GM19023 (cell line): Measurements from ENCODE around the gene KCTD10.

Experiments
- ATAC-seq: cut with Tn5 transposase; IDR thresholded peaks from one replicate; pipeline ENCODE4 v1.9.1; 2021; ENCODE audit warnings: mild to moderate bottlenecking, moderate library complexity; ENCODE audit not compliant: unreplicated experiment

KCTD10 gene

DNA sequence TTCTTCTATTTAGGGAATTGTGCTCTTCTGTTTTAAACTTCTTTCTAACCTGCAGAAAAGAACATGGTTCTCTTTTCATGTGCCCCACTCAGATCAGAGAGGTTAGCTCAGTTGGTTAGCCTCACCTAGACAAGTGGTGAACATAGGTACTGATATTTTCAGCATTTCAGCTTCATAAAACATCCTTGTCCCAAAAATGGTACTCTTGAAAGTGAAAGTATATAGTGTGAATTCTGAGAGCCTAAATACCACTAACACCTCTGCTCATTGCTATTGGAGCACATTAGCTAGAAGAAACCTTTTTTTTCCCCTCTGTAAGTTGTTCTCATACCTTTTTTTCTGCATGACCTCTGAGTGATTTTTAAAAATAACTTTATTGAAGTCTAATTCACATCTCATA lies 17.9 kb upstream of the KCTD10 start:
- no peak for ATAC-seq

DNA sequence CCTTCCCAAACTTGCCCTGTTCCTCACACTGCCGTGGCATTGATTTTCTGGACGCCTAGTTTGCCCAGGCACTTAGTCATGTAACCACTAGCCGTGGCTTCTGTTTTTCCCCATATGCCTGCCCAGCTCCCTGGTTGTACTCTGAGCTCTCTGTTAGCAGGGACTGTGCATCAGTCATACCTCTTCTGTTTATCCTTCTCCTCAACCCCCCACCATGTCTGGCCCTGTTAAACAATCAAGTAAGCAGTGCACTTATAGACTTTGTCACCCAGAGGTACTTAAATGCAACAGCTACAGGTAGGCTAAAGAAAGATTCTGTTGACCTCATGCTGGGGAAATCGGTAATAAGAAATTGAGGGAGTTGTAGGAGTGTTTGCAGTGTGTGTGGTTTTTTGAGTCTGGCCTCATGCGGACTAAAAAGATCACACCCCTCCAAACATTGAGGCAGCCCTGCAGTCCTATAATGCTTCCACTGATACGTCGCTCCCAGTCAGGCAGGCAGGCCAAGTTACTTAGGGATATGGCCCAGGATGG lies 17.3 kb upstream of the KCTD10 start:
- no peak for ATAC-seq

DNA sequence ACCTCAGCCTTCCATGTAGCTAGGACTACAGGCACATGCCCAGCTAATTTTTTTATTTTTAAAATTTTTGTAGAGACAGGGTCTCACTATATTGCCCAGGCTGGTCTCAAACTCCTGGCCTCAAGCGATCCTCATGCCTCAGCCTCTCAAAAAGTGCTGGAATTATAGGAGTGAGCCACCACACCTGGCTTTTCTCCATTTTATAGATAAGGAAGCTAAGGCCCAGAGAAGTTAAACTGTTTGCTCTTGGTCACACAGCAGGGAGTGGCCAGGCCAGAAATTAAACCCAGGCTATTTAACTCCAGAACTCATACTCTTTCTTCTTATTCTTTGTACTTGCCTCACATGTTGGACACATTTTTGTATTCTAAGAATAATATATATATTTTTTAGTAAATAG lies 16.8 kb upstream of the KCTD10 start:
- ATAC-seq = no peak

DNA sequence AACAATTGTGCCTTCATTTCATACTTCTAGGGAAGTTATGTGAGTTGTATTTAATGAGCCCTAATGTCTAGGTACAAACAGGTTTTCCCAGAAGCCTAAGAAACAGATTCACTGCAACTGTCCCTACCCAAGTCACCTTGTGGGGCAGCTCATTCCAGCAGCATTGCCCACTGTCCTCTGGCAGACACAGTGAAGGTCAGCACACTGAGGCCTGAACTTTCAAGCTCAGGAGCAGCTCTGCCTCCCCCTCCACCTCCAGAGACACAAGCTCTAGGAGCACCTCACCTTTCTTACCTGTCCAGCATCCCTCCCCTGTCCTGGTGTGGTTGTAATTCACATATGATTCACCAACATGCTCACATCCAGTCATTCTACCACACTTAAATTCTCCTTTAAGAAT lies 16.0 kb upstream of the KCTD10 start:
- no peak for ATAC-seq

DNA sequence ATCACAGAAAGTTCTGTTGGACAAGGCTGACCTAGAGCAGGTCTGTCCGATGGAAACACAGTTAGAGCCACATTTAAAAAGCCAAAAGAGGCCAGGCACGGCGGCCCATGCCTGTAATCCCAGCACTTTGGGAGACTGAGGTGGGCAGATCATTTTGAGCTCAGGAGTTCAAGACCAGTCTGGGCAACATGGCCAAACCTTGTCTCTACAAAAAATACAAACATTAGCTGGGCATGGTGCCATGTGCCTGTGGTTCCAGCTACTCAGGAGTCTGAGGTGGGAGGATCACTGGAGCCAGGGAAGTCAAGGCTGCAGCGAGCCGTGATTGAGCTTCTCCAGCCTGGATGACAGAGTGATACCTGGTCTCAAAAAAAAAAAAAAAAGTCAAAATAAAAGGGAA lies 15.3 kb upstream of the KCTD10 start:
- ATAC-seq = no peak

DNA sequence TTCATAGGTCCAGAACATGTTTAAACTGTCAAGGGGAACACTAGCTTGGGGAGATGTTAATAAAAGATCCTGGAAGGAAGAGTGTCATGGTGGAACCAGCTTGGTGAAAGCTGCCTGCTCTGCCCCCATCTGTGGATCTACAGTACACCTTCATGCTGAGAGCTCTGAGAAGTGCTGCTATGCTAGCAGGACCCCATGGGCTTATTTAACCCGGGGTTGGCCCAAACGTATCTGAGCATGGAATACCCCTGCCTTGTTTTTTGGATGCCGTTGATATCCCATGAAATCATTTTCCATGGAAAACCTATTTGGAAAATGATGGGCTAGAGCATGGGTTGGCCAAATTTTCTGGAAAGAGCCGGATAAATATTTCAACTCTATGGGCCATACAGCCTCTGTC lies 14.6 kb upstream of the KCTD10 start:
- ATAC-seq = no peak

DNA sequence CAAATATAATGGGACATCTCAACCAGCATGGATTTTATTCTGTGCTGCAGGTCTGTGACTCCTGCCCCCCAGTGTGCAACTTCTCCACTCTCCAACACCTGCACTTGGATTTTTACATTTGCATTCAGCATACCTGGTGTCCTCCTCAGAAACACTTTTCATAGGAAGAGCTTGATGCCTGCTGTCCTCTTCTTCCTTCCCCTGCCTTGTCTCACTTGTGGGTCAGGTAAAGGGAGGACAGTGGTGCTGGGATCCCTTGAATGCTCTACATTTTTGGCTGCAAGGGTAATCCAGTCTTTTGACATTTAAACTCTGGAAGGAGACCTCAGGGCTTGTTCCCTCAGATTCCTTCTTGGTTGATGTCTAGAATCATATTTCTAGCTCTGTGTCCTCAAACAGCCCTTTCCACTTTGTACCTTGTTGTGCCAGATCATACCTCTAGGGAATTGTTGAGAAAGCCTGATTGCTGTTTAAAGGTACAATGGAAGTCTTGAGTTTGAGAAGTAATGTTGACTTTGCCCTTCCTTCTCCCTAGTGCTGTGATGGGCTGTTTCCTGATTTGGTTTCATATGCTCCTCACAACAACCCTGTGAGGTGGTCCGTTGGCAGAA lies 13.0 kb upstream of the KCTD10 start:
- no peak for ATAC-seq

DNA sequence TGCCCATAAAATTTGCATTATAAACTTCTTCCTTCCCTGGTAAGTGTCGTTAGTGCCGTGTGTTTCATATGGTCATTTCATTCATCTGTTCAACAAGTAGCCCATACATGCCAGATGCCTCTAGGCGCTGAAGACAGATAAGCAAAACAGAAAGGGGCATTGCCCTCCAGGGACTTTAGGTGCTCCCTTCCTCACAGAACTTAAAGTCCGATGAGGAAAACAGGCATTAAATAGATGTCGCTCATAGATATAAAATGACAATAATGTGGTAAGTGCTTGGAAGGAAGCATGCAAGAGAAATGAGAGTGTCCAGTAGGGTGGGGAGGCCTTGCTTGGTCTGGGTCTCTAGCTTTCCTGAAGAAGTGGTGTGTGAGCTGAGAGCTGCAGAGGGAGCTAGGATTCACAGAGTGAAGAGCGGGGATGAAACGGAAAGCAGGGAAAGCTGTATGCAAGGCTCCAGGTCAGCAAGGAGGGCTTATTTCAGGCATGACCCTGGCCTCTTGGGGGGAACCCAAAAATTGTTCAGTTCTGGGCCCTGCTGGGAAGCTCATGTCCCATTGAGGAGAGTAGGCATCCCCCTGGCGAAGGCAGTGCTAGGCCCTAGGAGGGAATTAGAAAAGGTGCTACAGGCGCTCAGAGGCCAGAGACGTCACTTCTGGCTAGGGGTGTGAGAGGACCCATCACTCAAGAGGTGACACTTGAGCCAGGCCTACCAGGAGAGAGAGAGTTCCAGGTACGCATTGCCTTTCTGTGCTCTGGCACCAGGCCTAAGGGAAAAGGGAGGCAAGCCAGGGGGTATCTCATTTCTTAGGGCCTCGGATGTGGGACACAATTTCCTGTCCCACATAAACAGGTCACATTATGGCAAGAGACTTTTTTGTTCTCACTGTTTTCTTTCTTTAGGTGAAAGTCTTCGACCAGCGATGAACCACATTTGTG lies 12.2 kb upstream of the KCTD10 start:
- no peak for ATAC-seq

DNA sequence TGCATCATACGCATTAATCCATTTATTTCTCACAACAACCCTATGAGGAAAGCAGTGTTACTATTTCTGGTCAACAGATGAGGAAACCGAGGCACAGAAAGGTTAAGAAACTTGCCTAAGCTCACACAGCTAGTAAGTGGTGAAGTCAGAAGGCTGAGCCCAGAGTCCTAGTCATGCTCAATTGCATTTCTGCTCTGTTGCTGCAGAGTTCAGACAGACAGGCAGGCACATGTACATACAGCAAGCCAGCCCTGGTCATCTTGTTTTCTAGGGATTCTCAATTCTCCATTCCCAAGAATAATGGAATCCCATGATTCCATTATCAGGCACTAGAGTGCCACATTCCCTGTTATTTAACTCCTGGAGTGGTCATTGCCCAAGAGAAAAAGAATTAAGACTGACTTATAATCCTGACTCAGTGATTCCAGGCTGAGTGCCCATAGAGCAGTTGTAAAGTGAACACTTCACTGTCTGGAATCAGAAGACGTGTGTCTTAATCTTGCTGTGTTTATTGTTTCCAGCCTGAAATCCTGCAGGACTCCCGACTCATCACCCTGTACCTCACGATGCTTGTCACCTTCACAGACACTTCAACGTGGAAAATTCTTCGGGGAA lies 11.1 kb upstream of the KCTD10 start:
- ATAC-seq = no peak

DNA sequence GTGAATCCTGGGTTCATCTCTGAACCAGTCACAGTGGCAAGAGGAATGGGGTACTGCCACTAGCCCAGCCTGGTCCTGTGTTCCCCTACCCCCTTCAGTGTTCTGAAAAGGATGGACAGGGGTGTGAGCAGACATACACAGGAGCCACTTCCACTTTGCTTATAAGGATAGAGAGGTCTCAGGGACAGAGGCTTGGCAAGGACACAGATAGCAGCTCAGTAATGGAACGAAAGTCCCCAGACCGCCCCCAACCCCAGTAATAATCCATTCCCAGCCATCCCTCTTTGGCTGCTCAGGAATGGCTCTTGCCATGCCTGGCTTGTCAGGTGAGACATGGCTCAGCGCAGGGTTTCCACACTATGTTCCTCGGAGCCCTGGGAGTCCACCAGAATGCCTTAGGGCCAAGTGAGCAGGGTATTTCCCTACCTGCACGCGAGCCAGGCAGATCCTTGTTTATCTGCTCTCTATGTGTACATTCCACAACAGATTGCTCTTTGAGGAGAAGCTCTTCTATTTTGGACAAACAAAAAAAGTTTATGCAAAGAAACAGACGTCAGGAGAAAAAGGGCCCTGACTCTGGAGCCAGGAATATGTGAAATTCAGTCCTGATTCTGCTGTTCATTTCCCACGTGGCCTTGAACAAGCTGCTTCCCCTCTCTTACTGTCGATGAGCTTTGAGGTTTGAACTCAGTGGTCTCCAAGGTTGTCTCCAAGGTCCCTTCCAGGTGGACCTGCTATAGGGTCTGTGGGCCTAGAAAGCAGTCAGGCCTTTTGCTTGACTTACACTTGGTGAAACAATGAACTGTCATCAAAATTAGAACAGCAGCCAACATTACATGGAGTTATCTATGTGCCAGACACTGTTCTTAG lies 10.3 kb upstream of the KCTD10 start:
- no peak for ATAC-seq

DNA sequence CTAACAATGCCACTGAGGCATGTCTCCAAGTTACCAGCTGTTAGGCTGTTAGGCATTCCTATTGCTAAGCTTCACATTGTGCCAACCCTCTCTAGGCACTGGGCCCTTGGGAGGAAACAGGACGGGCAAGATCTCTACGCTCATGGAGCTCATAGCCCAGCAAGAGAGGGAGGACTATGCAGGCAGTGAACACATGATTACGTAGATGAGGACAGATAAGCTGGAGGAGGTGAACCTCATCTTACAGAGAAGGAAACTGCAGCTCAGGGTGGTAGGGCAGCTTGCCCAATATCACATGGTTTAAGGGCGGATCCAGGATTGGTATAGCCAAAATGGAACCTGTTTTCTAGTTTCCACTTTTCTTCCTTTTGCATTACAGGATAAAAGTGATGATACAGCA lies 8.1 kb upstream of the KCTD10 start:
- no peak for ATAC-seq

DNA sequence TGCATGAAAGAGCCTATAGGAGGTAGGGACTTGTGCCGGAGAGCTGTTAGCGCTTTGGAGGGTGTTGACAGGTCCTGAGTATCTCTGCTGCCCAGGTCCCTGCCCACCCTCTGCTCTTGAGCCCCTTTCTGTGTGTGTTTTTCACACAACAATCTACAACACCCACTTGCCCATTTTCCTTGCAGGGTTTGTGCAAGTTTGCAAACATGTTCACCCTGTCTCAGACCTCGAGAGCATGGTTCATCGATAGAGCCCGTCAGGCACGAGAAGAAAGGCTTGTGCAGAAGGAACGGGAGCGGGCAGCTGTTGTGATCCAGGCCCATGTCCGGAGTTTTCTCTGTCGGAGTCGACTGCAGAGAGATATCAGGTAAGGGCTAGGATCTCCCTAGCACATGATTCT lies 6.2 kb upstream of the KCTD10 start:
- no peak for ATAC-seq

DNA sequence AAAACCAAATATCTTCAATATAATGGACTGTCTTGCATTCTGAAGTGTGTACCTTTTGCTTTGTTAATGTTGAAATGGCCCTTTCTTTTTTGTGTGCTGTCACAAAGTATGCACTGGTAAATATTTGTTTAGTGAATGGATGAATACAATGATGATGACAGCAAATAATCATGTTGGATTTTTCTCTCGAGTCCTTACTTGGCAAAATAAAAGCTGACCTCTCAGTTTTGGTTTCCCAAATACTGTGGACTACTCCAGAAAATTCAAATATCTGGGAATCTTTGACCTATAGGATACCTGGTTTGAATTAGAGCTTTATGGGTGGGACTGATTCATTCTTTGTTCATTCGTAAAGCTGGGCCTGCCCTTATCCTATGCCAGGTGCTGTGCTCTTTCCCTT lies 5.8 kb upstream of the KCTD10 start:
- ATAC-seq = no peak

DNA sequence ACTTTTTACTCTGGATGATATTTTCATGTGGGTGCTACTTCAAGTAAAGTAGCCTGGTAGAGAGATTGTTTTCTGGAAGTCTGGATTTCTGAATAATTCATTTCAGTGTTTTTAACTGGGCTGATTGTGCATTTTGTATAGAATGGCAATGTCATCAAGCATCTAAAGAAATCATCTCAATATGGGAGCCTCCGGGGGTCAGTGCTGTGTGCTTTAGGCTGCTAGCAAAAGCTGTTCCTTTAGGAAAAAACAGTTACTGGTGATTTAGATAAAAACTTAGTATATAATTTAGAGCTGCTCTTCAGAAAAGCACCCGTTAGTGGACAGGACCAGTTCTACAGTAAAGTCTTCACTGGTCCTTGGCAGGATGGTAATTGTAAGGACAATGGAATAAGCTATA lies 5.4 kb upstream of the KCTD10 start:
- ATAC-seq = no peak

DNA sequence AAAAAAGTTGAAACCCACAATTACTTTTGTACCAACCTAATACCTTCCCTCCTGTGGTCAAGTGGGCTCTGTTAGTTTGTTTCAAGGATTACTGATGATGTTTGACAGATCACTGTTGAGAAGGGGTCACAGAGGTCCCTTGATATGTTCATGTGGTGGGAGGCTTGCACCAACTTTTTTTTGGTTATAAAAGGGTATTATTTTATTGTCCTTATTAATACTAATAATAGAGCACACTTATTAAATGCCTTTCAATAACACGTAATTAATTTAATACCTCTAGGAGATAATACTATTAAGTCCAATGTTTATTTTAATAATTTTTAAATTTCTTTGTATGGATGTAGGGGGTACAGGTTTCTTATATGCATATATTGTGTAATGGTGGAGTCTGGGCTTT lies 4.8 kb upstream of the KCTD10 start:
- ATAC-seq = no peak

DNA sequence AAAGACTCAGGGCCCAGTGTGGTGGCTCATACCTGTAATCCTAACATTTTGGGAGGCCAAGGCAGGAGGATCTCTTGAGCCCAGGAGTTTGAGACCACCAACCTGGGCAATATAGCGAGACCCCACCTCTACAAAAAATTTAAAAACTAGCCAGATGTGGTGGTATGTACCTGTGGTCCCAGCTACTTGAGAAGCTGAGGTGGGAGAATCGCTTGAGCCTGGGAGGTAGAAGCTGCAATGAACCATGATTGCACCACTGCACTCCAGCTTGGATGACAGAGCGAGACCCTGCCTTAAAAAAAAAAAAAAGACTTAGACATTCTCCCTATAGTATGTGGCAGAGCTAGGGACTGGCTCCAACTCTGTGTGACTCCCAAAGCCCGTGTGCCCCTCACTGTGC lies 3.3 kb upstream of the KCTD10 start:
- no peak for ATAC-seq

DNA sequence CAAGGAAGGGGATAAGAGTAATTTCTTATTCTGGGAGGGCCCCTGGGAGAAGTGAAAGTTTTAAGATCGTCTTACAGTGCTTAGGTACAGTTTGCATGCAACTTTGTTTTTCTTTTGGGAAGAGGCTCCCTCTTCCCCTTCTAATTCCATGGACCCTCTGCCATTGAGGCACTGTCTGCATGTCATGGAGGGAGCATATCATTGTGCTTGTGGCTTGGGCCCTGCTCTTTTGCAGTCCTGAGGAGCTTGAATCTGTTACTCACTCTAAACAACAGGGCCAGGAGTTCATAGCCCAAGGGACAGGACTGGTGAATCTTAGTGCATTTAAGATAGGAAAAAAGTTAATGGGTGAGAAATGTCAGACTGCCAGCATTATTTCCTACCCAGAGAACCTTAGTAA lies 2.7 kb upstream of the KCTD10 start:
- ATAC-seq = no peak

DNA sequence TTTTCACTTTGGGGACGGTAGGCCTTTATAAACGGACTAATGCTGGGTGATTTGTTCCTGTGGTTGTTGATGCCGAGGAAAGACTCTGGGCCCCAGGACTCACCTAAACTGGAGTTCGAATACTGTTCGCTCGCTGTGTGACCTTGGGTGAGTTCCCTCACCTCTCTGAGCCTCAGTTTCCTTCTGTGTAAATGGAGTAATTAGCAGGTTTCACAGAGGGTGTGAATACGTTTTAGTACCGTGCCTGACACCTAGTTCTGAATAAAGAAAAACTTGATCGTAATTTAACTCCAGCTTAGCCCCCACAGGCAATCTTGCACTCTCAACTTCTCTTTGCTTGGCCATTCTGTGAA lies 839 bp upstream of the KCTD10 start:
- ATAC-seq = no peak

DNA sequence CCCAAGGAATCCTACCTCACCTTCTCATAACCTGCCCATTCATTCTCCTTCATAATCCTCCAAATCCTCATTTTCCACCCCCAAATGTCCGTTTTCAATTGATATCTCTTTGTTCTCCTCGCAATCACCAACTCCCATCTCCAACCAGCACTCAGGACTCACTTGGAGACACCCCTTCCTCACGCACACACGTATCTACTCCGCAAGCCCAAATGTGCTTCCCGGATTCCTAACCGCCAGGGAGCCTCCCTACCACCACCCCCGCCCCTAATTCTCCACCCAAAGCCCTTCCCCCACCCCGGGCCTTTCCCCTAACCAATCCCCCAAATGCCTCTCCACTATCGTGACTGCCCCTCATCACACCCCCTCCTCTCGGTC lies 304 bp downstream of the KCTD10 start:
- ATAC-seq = no peak

DNA sequence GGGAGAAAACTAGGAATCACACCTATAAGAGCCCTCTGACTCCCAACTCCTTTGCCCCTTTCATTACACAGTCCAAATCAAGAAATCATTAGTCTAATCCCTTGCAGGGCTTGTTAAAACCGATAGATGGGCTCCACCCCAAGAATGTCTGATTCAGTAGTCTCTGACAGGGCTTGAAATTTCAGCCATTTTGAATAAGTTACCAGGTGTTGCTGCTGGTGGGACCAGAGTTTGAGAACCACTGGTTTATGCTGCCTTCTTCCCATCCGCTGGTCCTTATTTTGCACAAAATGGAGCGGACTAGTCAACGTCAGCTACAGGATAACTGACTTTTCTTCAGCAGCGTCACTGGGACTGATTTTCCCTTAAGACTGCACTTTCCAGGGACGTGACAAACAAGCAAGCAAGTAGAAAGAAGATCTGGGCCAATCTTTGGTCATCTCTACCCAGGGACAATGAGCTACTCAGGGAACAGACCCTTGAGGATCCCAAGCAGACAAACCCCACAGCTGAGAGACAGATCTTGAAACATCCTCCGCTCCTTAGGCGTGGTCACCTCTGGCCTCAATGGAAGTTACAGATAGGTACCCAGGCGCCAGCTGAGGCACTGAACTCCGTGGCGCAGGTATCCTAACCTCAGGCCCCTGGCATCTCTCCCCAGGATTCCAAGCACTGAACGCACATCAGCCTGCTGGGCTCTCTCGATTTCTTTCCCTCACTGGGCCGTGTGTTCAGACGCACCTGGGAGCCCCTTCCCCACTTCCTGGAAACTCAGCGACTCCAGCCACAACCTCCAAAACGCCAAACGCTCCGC lies 900 bp downstream of the KCTD10 start:
- no peak for ATAC-seq
